ENCODE measurements around the gene OR6B3.

DNA sequence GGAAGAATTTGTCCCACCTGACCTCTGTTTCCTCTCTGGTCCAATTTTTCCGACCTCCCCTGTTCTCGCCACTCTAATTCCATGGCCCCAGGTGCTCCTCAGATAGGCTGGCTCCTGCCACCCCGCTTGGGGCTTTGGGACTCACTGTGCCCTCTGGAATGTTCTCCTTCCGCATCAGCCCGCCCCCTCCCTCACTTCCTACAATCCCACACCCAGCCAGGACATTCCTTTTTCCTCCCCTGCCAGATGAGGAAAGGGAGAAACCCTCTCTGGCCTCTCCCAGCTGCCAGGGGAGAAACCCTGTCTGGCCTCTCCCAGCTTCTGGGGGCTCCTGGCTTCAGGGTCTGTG is 20.0 kb downstream of the OR6B3 start:
- TF ChIP-seq, protein P1, sequence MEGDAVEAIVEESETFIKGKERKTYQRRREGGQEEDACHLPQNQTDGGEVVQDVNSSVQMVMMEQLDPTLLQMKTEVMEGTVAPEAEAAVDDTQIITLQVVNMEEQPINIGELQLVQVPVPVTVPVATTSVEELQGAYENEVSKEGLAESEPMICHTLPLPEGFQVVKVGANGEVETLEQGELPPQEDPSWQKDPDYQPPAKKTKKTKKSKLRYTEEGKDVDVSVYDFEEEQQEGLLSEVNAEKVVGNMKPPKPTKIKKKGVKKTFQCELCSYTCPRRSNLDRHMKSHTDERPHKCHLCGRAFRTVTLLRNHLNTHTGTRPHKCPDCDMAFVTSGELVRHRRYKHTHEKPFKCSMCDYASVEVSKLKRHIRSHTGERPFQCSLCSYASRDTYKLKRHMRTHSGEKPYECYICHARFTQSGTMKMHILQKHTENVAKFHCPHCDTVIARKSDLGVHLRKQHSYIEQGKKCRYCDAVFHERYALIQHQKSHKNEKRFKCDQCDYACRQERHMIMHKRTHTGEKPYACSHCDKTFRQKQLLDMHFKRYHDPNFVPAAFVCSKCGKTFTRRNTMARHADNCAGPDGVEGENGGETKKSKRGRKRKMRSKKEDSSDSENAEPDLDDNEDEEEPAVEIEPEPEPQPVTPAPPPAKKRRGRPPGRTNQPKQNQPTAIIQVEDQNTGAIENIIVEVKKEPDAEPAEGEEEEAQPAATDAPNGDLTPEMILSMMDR (IDR thresholded peaks at IDR 0.05; ENCODE audit: low read depth, low read length, poor library complexity, severe bottlenecking): no peak
- TF ChIP-seq EZH2phosphoT487 (IDR thresholded peaks at IDR 0.05; ENCODE audit: borderline replicate concordance, low read length): no peak
